HL-60 (cell line): ENCODE measurements around the gene TNFAIP8.

Experiments used
- POLR2AphosphoS5 ChIP-seq: IDR thresholded peaks from 2 replicates; pipeline ENCODE4 v1.6.1; 2012; ENCODE audit warnings: low read depth
- TF ChIP-seq, protein P1 (sequence below): IDR thresholded peaks from one replicate; pipeline ENCODE4 v1.5.1; 2011; ENCODE audit warnings: low read length, control low read depth, inconsistent platforms; ENCODE audit not compliant: insufficient read depth

DNA sequence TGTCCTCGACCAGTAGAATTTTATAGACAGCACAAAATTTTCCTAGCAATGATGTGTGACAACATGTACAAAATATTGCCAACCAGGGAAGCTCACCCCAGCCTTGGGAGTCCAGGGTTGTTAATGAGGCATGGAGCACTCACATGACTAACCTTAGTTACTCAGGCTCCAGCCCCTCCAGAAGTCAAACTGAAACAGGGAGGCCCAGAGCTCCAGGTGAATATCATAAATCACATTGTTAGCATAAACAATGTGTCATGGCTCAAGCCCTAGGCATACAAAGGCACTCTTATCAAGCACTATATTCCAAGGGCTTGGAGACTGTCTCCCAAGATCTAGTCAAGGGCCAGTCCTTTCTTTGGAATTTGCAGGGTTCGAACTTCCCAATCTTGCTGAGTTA lies 44.4 kb downstream of the TNFAIP8 start:
- TF ChIP-seq, protein P1, sequence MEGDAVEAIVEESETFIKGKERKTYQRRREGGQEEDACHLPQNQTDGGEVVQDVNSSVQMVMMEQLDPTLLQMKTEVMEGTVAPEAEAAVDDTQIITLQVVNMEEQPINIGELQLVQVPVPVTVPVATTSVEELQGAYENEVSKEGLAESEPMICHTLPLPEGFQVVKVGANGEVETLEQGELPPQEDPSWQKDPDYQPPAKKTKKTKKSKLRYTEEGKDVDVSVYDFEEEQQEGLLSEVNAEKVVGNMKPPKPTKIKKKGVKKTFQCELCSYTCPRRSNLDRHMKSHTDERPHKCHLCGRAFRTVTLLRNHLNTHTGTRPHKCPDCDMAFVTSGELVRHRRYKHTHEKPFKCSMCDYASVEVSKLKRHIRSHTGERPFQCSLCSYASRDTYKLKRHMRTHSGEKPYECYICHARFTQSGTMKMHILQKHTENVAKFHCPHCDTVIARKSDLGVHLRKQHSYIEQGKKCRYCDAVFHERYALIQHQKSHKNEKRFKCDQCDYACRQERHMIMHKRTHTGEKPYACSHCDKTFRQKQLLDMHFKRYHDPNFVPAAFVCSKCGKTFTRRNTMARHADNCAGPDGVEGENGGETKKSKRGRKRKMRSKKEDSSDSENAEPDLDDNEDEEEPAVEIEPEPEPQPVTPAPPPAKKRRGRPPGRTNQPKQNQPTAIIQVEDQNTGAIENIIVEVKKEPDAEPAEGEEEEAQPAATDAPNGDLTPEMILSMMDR = no peak
- TF ChIP-seq POLR2AphosphoS5 = no peak
